CMK (cell line): ENCODE data around the gene GP9.

Experiments used
- DNase-seq: peaks from one replicate; pipeline ENCODE4 v3.0.0-alpha.2; 2010; ENCODE audit warnings: low read depth

Gene GP9

DNA sequence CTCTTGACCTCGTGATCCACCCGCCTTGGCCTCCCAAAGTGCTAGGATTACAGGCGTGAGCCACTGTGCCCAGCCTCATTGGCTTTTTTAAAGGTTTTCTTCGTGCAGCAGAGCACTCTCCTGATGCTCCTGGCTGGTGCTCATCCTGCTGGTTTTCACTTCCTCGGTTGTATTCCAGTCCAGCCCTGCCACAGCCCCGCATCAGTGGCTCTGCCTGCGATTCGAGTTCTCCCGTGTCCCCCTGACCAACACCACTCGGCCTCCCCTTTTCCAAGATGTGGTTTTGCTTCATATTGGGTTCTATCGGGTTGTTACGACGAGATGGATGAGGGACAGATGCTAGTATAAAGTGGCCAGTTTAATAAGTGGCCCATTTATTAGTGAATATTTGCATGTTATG, 31.7 kb upstream of the GP9 start:
- no peak for DNase-seq

DNA sequence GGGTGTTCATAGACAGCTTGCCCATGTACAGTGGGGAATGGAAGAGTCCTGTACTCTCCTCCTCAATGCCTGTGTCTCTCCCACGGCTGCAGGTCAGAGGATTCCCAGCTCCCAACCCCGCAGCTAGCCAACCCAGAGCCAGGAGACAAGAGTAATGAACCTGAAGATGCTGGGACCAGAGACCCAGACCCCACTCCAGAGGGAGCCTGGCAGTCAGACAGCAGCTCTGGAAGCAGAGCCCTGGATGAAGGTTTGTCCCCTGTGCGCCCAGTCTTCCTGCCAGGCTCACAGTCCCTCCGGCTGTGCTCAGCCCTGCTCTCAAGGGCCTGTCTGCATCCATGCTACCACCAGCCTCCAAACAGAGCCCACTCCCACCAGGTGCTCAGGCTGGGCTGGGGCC, 30.0 kb upstream of the GP9 start:
- no peak for DNase-seq

DNA sequence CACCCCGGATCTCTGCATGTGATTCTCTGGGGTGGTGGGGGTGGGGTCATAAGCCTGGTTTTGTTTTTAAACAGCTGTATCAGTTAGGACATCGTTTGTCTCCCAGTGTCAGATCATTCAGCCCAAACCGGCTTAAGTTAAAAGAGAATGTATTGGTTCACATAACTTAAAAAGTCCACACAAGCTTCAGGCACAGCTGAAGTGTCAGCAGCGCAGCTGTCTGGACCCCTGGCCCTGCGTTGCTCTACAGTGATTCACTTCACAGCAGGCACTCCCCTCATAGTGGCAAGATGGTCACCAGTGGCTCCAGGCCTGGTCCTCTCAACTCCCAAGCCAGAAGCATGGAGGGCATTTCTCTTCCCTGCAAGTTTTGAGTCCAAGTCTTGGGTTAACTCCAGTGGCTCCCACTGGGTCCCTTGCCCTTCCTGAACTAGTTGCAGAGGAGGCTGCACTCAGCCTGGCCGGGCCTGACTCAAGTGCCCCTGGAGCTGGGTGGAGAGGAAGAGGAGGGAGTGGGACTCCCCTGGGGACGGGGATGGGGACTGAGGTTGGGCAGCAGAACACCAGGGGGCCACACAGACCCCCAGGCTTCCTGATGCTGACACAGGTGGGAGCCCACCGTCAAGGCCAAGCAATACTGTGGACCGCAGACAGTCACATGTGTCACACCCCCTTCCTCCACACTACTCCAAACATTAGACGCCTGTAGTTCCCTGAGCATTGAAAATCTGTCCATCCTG, 28.9 kb upstream of the GP9 start:
- no peak for DNase-seq

DNA sequence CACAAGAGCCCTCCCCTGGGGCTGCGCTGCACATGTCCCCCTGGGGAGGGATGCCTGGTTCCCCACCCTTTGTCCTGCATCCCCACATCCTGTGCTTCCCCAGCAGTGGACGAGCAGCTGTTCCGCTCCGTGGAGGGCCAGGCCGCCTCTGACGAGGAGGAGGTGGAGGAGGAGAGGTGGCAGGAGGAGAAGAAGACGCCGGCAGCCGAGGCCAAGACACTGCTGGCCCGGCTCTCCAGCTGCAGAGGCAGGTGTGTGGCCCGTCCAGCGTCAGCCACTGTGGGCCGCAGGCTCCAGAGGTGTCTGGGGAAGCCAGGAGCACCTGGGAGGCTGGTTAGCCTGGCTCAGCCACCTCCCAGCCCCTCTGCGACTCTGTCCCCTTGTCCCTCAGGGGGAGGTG, 27.9 kb upstream of the GP9 start:
- no peak for DNase-seq

DNA sequence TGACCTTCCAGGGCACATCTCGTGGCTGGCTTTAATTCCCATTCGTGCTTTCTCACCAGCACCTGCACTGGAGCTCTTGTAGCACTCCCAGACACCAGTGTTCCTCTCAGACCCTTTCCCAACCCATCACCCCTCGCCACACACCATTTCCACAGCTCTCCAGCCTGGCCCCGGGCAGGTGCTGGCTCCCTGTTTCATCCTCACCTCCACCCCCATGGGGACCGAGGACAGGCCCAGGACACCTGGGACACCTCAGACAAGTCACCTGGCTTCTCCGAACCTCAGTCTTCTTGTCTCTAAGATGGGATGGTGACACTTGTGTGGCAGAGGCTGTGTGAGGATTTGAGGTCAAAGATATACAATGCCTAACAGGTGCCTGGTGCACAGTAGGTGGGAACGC, 27.4 kb upstream of the GP9 start:
- no peak for DNase-seq

DNA sequence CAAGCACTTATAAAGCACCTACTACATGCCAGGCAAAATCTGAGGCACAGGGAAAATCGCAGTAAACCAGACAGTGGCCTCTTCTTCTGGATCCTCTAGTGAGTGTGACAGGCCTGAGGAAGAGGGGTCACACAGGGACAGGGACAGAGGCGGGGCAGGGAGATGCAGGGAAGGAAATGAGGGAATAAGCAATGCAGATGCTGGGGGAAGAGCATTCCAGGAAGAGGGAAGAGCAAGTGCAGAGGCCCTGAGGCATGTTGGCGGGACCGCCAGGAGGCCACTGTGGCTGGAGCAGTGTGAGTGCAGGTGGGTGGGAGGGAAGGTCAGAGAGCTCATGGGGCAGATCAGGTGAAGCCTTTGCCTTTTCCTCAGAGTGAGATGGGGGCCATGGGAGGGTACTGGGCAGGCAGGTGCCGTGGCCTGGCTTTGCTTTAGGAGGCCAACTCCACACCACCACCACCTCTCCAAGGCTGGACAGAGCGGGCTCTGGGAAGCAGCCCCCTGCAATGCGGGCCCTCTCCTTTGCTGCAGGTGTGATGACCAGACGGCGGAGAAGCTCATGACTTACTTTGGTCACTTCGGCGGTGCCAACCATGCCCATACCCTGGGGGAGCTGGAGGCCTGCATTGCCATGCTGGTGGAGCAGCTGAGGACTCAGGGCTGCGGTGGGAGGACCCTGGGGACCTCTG, 26.8 kb upstream of the GP9 start:
- DNase-seq, result no peak

DNA sequence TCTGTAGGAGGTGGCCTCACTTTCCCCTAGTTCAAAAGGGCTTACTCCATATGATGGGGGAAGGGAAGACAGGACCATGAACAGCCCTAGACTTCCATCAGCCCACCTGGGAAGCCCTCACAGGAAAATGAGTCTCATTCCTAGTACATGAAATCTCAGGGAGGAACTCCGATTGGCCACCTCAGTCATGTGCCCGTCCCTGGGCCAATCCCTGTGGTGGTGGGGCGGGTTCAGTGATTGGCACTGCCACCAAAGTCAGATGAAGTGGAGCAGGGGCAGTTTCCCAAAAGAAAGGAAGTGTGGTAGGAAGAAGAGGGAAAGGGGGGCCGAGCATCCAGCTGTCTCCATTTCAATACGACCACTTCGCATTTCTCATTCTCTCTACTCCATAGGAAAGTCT, 25.9 kb upstream of the GP9 start:
- DNase-seq, result no peak

DNA sequence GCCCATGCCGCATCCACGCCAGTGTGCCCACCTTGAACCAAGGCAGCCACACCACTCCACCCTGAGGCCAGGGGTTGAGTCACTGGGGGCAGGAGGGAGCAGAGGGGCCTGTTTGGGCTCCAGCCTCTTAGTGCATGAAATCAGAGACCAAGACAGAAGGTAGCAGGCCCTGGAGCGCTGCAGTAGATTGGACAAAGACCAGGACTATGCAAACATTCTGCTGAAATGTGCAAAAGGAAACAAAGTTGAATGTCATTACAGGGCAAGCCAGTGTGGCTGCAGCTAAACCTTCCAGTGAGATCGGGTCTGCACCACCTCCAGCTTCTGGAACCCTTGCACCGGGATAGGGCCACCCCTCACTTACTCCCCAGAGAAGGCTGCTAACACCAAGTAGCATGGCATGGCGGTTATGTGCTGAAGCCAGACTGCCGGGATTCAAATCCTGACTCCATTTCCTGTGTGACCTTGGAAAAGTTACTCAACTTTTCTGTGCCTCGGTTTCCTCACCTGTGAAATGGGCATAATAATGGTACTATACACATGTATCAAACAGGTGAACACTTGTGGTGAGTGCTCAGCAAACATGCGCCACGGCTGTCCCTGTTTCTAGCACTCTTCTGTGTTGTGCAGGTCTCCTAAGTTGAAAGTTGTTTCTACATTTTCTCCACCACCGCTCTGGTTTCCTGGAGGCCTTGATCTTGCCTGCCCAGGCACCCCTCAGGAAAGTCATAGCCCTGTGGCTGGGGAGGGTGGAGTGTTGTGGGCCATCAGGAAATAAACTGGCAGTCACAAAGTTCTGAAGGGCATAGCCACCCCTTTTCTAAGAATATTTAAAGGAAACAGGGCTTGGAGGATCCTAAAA, 25.0 kb upstream of the GP9 start:
- no peak for DNase-seq

DNA sequence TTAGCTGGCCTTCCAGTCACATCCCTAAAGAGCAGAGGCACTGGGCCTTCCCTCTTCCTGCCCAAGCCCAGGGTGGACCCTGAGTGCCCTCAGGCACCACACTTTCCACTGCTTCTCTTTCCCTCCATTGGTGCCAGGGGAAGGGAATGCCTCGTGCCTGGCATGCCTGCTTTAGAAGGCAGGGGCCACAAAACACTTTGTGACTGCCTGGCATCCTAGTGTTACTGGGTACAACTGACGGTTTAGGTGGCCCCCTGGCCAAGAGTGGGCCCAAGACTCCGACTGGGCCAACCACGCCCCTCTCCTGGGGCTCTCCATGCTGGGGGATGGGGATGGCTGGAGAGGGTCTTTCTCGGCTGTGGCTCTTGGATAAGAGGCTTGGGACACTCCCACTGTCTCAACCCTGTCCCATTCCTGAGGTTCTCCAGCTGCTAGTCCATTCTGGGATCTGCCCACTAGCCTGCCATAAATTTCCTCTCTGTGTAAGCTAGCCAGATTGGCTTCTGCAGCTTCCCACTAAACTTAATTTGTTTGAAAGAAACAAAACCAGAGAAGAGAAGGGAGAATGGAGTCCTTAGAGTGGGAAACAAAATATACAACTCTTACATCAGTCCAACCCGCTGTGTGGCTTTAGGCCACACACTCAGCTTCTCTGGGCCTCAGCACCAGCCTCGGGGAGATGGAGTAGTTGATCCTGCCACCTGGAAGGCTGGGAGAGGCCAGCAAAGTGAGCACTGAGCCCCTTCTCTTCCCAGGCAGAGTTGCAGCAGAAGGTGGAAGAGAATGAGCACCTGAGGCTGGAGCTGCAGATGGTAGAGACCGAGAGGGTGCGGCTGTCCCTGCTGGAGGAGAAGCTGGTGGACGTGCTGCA, 24.1 kb upstream of the GP9 start:
- DNase-seq, result no peak

DNA sequence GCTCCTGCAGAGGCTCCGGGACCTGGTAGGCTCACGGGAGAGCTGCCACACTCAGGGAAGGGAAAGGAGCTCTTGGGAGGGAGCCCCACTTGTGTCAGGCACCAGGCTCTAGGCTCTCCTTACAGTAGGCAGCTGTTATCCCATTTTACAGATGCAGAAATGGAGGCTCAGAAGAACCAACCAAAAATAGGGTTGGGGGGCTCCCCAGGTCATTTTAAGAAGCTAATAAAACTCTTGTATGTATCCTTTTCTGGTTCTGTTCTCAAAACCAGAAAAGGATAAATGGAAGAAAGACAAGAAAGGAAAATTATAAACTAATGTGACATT, 23.5 kb upstream of the GP9 start:
- no peak for DNase-seq

DNA sequence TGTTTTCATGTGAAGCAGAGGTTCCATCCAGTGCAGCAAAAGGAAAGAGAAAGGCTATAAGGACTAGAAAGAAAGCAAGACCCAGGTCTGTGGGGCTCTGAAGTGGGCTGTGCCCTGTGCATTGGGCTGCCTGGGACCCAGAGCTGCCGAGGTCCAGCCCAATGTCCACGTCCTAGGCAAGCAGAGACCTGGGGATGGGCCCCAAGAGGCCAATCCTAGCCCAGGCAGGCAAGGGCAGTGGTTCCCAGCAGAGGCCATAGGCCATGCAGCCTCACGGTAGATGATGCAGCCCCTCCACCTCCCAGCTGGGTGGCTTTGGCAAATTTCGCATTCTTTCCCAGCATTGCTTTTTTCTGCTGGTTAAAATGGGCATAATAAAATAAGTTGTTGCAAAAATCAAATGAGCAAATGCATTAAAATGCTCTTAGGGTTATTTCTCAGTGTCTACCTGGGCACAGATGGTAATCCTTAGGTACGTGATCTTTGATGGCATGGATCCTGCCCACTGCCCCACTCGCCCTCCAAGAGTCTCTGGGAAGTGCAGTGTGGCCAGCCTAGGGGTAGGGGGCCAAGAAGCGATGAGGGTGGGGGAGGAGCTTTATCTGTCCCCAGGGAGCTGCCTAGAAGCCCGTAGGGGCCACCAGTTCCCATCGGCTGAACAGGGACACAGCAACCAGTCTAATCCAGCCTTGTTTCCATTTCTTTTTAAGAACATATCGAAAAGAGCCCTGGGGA, 22.3 kb upstream of the GP9 start:
- no peak for DNase-seq

DNA sequence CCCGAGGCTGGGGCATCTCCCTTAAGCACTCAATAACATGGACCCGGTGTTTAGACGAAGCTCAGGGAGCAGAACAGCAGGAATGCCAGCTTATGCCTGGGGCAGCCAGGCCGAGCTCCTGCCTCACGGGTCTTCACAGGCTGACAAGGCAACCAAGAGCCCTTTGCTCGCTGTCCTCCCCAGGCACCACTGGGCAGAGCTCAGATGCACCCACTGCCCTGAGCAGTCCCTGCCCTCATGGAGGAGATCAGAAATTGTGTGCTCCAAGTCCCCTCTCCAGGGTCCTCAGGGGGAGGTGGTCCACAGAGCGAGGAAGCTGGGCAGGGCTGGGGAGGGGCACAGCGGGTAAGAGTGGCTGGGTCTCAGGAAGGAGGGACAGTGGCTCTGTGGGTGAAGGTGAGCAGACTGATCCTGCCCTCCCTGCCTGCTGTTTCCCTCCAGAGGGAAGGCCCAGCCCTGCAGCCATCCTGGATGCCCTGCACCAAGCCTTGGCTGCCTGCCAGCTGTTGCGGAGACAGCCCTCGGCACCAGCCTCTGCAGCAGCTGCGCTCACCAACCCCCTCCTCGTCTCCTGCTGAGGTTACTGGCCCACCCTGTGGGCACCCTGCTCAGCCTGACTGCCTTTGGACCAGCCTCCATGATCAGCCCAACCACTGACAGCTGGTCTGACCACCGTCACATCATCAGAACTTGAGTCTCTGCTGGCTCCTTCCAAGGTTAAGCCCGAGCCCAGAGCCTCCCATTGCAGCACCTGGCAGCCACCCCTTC, 21.1 kb upstream of the GP9 start:
- DNase-seq, result no peak

DNA sequence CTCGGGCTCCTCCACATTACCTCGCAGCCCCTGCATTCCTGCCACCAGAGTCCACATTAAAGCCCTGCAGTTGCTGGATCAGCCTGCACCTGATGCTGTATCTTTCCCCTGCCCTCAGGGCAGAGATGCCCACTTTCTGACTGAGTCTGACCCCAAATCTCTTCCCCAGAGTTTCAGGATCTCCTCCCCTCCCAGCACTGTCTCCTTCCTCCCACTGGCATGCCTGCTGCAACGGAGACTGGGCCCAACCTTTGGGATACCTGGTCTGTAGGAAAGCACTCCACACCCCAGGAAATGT, 20.6 kb upstream of the GP9 start:
- no peak for DNase-seq

DNA sequence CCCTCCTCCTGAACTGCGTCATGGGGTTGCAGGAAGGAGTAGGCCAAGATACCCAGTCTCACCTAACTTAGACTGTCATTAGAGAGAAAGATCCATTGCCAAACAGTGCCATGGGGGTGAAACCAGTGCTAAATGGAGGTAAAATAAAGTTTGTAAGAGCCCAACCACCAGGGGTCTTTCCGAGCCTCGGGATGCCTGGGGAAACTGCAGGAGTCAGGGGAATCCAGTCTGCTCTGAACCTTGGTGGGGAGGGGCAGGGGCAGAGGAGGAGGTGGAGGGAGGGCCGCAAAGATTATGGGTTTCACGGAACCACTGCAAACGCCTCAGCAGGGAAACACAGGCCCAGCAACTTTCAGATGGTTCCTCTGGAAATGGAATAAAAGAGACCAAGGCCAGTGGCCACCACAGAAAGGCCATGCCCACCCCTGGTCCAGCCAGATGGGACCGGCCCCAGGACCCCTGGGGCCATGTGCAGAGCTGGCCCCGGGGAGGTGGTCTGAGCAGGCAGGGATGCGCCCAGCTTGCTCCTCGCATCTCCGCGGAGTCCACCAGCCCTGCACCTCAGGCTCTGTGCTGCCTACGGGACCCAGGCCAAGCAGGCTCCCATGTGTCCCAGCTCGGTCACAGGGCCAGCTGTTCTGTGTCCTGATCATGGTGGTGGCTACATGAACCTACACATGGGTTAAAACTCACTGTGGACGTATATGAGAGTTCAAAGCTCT, 19.8 kb upstream of the GP9 start:
- DNase-seq, result no peak

DNA sequence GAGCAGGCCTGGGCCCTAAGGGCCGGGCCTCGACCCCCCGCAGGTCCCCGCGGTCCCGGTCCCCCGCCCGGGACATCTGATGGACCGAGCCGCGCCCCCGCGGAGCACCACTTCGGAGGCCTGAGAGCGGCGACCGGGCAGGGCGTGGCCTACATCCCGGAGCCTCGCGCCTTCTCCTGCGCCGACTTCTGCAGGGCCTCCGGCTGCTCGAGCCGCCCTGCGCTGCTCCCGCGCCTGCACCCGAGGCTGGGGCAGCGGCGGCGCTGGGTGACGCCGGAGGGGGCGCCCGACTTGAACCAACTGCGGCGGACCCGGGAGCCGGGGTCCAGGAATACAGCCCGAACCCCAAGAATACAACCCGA, 14.9 kb upstream of the GP9 start:
- DNase-seq, result no peak

DNA sequence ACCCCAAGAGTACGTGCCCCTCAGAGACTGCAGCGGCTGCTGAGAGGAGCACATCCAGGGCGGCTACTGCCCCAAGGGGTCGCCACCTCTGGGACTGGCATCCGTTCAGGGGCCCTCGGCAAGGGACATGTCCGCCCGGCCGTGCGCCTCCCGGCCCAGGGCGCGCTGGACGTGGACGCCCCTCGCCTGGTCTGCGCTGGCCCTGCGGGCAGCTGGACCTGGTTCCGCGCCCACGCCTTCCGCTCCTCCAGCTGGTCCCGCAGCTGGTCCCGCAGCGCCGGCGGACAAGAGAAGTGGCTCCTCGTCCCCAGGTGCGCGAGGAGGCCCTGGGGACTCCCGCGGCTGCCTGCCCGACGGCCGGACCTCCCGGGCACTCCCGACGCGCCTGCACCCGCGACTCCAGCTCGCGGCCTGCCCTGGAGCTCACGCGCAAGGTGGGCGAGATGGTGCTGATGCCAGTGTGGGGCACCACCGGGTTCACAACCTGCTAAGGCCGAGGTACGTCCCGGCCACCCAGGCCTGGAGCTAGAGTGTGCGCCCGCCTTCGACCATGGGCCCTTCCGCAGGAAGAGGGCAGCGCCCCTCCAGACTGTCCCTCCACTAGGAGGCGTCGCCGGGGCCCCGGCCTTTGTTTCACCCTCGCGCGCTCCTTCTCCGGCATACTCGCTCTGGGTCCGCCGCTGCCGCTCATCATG, 14.4 kb upstream of the GP9 start:
- no peak for DNase-seq

DNA sequence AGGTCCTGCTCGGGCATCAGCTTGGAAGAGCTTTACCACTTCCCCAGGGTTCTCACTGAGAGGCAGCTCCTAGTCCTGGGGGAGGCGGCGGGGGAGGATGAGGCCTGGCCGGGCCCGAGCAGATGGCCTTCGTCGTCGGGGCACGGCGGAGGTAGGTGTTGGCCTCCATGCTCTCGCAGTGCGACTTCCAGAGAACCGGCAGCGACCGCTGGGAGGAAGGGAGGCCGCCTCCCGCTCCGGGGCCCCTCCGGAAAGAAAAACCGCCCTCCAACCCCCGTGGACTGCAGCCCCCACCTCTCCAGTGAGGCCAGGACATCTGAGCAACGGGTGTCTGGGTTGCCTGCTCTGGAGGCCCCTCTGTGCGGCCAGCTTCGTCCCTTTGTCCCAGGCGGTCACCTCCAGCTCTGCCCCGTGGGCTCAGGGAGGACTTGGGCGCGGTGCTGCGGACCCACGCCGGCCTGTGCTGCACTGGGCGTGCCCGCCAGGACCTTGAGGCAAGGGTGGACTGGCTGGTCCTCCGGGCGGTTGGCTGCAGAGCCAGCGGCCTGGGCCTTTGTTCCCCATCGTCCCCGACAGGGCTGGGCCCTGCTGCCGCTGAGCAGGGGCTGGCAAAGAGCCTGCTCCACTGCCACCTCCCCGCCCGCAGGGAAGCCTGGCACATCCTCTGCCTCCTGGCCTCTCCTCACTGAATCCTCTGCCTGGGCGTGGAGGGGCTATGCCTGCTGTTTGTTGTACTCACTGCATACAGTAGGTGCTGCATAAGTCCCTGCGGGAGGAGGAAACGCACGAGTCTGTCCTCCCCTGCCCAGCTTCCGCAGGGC, 13.6 kb upstream of the GP9 start:
- no peak for DNase-seq

DNA sequence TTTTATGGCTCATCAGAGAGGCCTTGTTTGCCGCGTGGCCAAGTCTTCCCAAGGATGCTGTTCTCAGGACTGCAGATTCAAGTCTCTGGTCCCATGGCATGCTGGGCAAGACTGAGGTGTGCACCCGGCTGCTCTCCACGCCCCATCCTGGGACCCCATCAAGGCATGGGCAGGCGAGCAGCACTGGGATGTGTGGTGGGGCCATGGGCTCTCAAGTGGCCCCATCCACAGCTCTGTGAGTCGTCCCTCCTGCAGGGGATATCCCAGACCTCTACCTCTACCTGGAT, 13.1 kb upstream of the GP9 start:
- DNase-seq, result no peak
